ENCODE measurements around the gene SAMD13. TPM values are rescaled to one million over a fixed set of nuclear protein-coding genes. Genes with fewer than 3 reads are reported as not detected.

SAMD13 gene
- polyA plus RNA-seq, 10 donors, result 5.7 to 10.2 (median 7.4) TPM

DNA sequence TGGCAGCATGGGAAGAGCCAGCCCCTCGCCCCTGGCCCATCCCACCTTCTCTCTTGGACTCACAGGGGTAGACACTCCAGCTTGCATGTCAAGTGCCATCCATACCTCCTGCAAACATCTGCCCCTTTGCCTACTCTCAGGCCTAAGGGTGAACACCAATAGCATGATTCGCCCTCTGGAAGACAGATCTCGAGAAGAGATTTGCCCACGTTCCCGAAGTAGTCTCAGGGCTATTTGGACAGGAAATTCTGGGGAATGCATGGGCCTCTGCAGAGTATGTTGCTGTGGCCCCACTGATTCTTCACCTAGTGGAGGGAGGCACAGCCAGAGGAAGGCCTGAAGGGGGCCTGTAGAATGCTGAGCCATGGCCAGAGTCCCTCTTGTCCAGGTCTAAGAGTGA is 66.9 kb downstream of the SAMD13 start:
- no peak for DNase-seq

DNA sequence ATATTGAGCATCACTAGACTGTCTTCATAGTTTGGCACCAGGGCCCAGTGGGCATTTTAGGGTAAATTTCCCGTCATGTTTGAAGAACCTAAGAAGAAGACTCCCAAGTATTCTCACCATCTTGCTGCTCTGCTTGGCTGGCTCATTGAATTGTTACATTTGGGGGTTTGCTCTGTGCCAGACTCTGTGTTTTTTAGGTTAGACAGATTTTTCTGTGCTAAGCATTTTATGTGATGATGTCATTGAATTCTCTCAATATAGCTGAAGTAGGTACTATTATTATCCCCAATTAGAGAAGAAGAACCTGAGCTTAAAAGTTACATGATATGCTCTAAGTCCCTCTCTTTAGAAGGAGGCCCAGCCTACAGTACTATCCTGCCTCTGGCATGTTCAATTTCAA is 68.8 kb downstream of the SAMD13 start:
- no peak for DNase-seq

DNA sequence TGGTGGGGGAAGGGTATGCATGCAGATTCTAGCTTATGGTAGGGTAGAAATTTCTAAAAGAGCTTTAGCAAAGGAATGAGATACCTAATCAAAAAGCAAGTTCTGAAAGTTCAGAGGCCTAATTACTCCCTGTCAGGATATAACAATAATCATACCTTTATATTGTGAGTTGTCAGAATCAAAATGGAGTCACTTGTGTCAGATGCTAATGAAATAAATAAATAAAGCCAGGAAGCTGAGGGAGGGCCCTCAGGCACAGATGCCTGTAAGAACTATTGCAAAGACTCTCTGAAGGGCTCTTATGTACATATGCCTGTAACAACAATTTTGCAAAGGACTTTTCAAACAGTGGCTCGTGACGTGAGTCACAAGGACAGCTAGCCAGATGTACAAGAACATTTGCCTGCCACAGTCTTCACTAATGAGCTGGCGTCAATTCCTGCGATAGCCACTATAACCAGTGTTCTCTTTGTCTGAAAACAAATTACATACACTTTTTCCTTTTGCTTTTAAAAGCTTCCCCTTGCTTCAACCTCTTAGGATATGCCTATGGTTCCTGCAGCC is 69.4 kb downstream of the SAMD13 start:
- DNase-seq, result no peak

DNA sequence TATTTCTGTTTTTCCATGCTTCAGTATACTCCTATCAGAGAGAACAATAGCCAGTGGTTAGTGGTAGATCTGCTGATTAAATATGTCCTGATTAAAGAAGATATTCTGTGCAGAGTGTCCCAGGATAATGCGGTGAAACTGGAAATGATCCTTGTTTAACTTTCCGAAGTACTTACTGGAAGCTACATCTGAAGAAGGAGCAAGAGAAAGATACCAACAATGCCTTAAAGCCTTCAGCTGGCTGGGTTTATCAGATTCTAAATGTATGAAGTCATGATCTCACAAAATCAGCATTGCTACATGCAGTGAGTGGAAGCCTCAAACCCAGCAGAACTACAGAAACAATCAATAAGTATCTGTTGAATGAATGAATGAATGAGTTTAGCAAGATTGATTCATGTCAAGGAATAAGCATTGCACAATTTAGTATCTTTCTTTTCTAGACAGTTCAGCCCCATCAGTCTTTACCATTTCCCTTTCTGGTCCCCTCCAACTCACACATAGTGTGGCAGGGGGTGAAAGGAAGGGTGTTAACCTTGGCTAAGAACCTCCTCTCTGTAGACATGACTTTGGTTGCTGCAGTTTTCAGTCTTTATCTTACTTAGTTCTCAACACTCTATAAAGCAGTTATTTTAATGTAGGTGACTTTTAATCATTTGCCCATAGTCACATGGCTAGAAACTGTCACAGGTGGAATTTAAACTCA is 72.1 kb downstream of the SAMD13 start:
- DNase-seq, result peak in 1 of 3 donors; percentile 20

DNA sequence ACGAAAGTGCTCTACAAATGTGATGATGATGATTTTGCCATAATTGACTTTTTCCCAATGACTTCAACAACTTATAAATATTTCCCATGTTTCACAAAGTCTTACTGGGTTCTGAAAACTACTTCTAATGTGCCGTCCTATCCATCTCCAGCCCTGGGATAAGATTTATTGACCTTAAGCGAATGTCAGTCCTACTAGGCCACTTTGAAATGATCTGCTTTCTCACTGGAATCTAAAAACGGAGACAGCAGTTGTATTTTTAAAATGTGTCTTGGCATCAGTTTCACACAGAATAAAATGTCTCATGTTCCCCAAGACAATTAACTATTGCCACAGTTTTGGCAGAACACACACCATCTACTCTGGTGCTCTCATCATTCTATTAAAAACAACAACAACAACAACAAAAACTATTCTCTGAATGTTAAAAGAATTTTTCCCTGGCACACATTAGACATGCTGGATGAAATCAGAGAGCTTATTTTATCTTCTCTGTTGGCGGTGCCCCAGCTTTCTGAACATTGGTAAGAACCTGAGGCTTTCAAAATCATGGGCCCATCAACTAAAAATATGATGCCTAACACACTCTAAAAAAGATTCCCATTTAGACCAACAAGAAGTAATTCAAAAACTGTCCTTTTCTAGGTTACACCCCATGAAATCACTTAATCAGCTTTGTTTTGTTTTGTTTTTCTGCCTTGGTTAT is 73.6 kb downstream of the SAMD13 start:
- peak in 1 of 3 donors; percentile 71 for DNase-seq

DNA sequence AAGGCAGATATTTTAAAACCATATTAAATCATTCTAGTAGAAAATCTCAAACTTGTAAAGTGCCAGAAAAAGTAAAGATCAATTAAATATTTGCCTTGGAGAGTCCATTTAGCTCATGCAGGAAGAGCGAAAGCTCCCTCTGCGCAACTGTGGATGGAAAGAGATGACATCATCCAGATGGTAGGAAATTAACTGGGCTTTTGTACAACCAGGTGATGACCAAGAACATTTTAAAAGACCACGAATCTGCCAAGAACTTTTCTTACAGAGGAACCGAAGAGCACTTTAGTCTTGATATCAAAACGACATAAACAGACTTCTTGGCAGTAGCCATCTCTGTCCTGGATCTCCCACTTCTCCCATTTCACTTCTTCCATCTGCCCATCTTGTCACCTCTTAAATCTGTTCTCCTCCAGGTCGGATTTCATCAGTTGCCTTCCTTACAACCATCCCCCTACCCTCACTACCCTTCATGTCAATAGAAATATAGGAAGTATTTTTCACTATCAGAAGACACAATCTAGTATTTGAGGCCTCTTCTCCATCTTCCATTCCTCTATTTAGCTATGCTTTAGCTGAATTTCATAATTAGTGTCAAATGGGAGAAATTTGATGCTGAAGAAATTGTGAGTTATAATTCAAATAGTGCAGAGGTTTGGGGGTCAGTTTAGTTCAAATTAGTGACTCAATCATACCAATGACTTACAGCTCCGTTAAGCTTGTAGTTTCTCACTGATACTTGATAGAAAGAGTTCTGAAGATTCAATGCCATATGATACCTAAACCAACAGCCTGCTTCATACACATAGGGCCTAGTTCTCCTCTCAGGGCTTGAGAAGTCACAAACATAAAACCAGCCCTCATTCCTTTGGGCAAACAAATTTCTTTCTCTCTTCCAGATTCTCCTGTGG is 74.7 kb downstream of the SAMD13 start:
- DNase-seq, result peak in 2 of 3 donors; percentile 67 to 76

DNA sequence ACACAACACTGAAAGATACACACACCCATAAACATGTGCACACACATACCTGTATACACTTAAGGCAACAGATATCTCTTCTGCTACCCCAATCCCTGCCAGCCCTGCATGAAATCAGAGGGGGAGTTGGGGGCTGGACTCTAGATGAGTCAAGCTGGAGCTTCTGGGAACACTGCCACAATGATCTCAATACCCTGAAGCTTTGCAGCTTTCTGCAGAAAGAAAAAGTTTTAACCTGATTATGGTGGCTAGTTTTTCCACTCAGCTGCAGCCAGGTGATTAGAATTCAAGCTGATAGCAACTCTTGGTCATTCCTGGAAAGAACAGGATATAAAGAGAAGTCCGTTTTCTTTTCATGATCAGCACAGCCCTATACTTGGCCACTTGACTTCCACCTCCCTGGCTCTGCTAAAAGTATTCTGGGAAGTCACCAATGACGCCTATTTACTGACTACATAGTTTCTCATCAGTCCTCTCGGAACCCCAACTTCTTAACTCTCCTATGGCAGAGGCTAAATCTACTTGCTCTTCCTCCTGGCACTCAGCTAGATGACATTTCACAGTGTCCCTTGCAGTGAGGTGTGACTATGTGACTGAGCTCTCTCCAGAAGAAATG is 76.1 kb downstream of the SAMD13 start:
- peak; percentile 79 to 92 (median 82) for DNase-seq

DNA sequence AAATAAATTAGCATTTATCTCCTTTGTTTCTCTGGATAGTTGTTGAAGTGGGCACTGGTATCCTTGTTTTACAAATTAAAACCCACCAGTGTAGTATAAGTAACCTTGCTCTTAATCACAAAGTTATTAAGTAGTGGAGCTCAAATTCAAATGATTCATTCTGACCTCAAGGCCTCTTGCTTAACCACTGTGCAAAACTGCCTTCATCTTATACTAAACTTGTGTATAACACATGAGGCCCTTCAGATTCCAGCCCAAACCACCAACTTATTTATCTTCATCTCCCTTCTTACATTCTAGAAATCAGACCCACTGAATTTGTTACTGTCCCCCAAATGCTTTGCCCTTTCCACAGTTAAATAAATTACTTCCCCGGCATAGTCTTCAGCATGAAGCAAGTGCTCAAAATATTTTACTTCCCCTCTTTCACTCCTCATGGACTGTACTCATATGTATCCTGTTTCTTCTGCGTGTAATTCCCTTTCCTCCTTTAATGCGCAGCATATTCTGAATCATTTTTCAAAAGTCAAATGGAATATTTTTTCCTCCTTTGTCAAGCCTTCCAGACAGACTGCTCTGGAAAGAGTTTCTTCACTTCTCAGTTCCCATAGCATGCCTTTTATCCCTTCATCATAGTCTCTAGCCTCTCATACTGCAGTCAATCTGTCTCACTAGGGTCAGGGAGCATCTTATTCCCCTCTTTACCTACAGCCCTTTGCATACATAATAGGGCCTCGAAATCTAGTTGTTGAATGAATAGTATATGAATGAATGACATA is 77.8 kb downstream of the SAMD13 start:
- peak in 2 of 3 donors; percentile 27 to 32 for DNase-seq

DNA sequence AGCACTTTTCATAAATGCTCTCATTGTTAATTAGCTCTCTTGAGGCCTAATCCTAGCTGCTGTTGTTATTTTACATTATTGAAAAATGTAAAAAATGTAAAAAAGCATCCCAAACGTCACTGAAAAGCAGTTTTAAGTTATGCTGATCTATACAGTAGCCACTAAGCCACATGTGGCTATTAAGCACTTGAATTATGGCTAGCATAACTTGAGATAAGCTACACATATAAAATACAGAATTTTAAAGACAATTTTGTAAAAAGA is 78.3 kb downstream of the SAMD13 start:
- no peak for DNase-seq

DNA sequence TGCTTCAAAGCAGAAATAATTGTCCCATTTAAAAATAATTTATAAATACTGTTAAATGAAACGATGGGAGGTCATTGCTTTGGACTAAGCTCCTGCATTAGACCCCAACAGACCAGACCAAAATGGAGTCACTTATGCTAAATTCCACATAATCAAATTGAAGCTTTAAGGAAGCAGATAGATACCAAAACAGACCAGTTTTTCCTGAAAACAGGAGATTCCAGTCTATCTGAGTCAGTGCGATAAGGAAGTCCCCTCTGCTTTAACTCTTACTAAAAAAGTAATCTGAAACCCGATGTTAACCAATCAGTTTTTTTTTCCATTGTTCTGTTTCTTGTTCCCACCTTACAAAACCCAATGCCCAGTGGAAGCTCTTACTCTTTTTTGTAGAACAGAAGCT is 80.6 kb downstream of the SAMD13 start:
- no peak for DNase-seq

DNA sequence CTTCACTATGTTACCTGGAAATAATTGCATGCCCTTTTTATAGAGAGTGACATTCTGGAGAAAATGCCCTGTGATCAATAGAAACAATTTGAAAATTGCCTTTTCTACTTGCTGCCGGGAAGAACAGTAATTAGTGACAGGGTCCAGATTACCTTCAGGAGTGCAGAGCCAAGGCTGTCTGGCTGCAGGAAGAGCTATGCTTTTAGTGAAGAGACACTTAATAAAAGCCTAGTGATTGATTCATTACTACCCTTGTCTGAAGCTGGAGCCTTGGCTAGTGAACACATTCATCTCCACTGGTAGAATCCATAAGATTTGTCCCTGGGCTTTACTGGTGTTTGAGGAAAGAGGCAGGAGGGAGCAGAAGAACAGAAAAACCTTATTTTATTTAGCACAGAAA is 83.8 kb downstream of the SAMD13 start:
- DNase-seq, result no peak

DNA sequence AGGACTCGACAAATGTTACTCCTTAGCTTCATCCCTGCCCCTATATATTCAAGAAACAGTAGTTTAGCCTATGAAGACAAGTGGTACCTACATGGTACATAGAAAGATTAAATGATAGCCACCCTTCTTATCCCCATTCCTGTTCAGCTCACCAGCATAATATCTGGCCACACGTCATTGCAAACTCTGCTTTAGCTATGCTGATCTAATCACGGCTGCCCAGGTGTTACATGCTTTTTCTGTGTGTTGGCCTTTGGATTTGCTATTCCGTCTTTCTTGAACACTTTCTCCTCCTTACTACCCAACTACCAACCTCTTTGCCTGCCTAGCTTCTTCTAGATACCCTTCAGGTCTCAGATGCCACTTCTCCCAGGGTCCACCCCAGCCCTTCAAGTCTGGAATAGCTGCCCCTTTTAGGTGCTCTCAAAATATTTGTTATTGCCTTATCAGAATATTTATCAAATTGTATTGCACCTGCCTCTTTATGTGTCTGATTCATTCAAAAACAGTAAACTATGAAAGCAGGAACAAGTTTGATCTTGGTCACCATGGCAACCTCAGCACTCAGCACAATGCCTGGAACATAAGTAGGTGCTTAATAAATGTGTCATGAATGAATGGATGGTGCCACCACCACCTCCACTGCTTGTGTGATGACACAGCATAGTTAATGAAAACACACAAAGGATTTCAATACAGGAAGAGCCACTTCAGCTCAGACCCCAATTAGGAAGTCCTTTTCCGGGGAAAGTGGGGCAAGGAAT is 85.4 kb downstream of the SAMD13 start:
- no peak for DNase-seq

DNA sequence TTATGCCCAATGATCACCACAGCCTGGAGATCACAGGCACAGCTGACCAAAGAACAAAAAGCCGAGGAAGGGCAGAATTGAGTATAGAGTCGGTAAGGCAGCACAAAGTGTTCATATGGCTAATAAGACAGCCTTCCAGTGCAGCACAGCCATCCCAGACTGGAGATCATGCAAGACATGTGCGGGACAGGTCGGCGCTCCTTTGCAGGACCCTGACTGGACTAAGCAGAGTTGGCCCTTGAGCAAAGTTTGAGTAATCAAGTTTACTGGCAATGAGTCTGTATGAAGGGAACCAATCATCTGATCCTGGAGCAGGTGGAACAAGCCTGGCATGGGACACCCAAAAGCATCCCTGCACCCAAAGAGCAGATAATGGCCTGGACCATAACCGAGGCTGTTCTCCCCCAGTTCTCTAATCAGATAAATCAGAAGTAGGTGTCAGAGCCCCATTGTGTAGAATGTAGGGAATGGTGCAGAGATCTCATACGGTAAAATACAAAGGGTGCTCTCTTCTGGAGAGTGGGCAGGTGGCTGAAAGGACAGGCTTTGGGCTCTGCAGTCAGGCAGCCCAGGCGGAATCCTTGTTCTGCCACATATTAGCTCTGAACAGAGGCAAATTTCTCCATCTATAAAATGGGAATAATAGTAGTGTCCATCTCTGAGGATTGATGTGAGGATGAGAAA is 86.1 kb downstream of the SAMD13 start:
- no peak for DNase-seq

DNA sequence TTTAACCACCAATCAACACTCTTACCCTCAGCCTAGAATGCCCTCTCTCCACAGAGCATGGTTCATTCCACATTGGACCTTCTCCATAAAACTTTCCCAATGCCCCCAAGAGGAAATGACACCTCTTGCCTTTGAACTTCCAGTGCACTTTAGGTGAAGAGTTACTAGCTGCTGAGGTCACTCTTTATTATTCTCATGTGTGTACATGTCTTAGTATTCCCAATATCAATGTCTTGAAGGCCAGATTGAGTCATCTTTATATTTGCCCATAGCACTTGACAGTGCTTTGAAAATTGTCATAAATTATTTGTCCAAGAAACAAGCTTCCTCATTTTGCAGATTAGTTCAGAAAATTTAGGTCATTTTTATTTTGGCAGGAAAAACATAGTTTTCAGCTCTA is 88.7 kb downstream of the SAMD13 start:
- no peak for DNase-seq

DNA sequence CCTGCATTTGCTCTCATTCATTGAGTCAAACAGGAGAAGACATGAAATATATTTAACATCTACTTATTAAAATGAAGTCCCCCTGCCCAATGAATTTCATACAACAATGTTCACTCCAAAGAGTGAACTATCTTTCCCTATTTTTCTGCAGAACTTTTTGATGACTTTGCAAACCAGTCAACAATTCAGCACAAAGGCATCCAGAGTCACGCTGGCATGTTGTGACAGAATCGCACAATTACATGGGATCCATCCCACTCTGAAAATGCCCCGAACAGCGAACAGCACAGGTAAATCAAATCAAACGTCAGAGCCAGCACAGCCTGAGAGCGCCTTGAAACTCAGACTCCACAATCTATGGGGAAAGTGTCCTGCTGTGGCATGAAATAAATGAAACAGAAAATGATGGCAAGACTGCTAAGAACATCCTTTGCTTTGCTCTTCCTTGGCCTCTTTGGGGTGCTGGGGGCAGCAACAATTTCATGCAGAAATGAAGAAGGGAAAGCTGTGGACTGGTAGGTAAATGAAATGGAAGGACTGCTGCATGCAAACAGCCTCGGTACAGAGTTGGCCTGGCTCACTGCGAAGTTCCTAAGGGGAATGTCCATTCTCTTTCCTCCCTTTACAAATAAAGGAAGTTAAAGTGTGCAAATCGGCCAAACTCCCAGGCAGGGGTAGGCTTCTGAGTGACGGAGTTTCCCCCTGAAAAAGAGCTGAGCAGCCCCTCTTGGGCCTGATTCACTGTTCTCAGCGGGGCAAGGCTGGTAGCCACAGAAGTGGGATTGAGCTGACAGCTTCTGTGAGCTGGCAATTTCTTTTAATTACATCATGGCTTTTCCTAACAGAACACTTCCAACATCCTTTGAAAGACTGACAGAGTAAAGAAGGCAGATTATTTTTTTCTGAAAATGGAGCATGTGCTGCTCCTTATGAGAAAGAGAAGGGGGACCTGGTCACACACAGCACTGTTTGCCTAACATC is 97.0 kb downstream of the SAMD13 start, which contains the start of gene DNASE2B:
Gene DNASE2B, plus strand, starts transcription at position 310 of the 981 bp plus-strand sequence. Its CDS starts 81 bp downstream, at position 391.
- DNase-seq, result peak in 2 of 3 donors; percentile 16 to 43

All from muscle of back (tissue), 11 donors.